AG09309 (cell line): ENCODE data around the gene FAM204A.

Source experiments
- DNase-seq: peaks from one replicate; pipeline ENCODE4 v3.0.0-alpha.2; 2010; ENCODE audit warnings: low read depth
- H3K4me3 ChIP-seq: 2 replicates; pipeline ENCODE4 v1.5.1; 2011; ENCODE audit warnings: mild to moderate bottlenecking, low read depth, low read length, moderate library complexity; ENCODE audit not compliant: control insufficient read depth
- CTCF ChIP-seq: IDR thresholded peaks from 2 replicates; pipeline ENCODE4 v1.5.1; 2011; ENCODE audit warnings: mild to moderate bottlenecking, low read depth, low read length, inconsistent platforms; ENCODE audit not compliant: insufficient read depth, control insufficient read depth; ENCODE audit errors: missing control alignments

FAM204A gene

GRCh38 chr10:118256825-118257570 lies 85.1 kb downstream of the FAM204A start:
- no peak for DNase-seq
- no peak for TF ChIP-seq CTCF
- no peak overlapping the region for H3K4me3 ChIP-seq

DNA sequence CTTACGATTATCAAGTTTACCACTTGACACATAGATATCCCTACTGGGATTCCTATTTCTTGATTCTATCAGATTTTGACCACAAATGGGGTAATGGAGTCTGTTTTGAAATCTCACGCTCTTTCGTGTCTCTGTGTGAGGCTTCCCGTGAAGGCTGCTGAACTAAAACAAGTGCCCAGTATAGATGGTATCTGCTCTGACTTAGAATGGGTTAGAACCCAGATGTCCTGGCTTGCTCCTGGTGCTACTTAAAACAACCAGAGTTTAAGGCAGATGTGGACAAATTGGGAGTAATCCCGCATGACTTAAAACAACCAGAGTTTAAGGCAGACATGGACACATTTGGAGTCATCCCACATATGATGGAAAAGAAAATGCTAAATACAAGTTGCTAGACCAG lies 85.9 kb downstream of the FAM204A start:
- DNase-seq = no peak
- no peak overlapping the region for H3K4me3 ChIP-seq
- no peak for TF ChIP-seq CTCF

DNA sequence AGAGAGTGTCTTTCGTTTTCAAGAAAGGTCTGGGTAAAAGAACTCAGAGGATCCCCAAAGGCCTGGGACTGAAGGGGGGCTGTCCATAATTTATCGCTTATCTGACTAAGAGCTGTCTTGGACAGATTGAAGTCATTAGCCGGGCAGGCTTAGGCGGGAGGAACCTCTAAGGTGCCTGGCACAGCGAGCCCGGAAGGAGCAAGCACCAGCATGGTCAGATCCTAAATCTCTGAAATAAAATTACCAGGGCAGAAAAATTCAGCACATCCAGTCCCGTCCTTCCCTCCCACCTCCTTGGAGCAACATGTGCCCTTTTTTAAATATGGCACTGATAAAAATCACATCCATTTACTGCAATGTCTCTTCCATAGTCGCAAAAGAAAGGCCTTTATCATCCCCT lies 86.8 kb downstream of the FAM204A start:
- no peak for DNase-seq
- no peak for TF ChIP-seq CTCF
- no peak overlapping the region for H3K4me3 ChIP-seq

GRCh38 chr10:118254654-118255053 lies 87.5 kb downstream of the FAM204A start:
- no peak for TF ChIP-seq CTCF
- no peak overlapping the region for H3K4me3 ChIP-seq

DNA sequence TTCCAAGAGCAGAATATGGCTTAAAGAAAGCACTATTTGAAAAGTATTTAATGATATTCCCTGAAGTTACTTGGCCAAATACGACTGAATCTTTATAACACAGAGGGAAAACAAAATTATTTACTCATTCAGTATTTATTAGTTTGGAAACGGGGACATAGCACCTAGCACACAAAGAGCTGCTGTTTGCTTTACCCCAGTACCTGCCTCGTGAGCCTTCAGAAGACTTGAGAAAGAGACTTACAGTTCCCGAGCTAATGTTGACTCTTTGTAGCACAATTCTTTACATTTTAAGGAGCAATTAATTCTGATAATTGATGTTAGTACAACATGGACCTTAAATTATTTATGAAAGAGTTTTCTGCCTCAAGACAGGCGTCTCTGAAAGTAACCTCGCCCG lies 88.7 kb downstream of the FAM204A start:
- DNase-seq = no peak
- TF ChIP-seq CTCF = no peak

More at GRCh38 chr10:118254654-118255053, 87.5 kb downstream of the FAM204A start:
- no peak for DNase-seq

DNA sequence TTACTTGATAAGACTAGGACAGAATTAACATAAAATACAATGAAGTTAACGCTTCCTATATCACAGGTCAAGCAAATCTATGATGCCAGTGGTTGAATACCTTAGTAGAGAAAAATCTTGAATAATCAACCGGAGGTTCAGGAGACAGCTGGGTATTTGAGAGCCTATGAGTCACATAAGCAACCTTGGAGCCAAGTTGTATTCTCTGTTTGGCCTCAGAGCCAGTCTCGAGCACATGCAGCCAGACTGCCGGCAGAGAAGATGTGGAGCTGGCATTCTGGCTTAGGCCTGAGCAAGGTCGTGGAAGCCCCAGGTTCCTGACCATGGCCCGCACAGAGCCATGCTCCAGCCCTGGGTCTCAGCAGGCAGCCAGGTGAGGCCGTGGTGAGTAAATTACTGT lies 90.3 kb downstream of the FAM204A start:
- H3K4me3 ChIP-seq = no peak overlapping the region
- TF ChIP-seq CTCF = no peak
- DNase-seq = no peak

More for the DNA sequence above, 88.7 kb downstream of the FAM204A start:
- no peak overlapping the region for H3K4me3 ChIP-seq
